ENCODE measurements around the gene CRYBB1.

The CRYBB1 gene

DNA sequence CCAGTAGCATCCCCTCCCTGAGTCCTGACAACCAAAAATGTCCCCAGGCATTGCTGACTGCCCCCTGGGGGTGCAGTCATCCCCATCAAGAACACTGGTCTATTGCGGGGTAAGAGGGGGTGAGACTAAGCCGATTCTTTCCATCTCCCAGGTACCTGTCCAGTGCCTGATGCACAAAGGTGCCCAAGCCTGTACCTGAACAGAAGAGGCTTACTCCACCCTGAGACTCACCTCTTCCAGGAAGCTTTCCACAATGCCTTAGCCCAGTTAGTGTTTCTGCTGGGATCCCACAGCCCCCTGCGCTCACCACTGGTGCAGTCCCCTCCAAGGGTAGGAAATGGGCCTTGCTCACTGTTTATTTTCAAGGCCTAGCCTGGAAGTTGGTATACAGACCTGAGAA is 50.8 kb downstream of the CRYBB1 start:
- Histone ChIP-seq H3K9ac (ENCODE audit: low read length) (no peak overlapping the region), H3K36me3 (ENCODE audit: control insufficient read depth in 1 of 2, insufficient read depth in 2 of 2, low read depth in 1 of 2, low read length in 2 of 2) (peaks cover 0 to 12% of the 10 kb centered on the region in 2 experiments), H3K27ac (ENCODE audit: low read length, poor library complexity, severe bottlenecking) (no peak overlapping the region), H4K91ac (ENCODE audit: low read length) (no peak overlapping the region), H2BK15ac (ENCODE audit: low read depth, poor library complexity, severe bottlenecking) (no peak overlapping the region), H3K23ac (ENCODE audit: low read length in 2 of 2) (no peak overlapping the region), H2BK5ac (ENCODE audit: low read depth, low read length, poor library complexity, severe bottlenecking) (no peak overlapping the region), H3K18ac (ENCODE audit: low read depth in 1 of 2, low read length in 2 of 2) (no peak overlapping the region), H2BK120ac (ENCODE audit: low read depth, low read length) (no peak overlapping the region), H3K79me1 (replicated peaks; ENCODE audit: low read length, poor library complexity, severe bottlenecking) (peaks cover 58% of the 10 kb centered on the region), H3K14ac (ENCODE audit: low read length in 2 of 2) (no peak overlapping the region), H3K4ac (ENCODE audit: low read depth in 1 of 2, low read length in 2 of 2) (no peak overlapping the region), H2AK5ac (ENCODE audit: low read length, severe bottlenecking) (no peak overlapping the region), H3K4me2 (ENCODE audit: low read length, poor library complexity, severe bottlenecking) (no peak overlapping the region), H3K9me3 (ENCODE audit: control insufficient read depth, low read length) (no peaks in the 10 kb centered on the region), H3K27me3 (ENCODE audit: control insufficient read depth in 1 of 2, insufficient read depth in 1 of 2, low read length in 2 of 2) (no peaks in the 10 kb centered on the region), H2AFZ (ENCODE audit: low read depth, low read length) (no peak overlapping the region), H2BK12ac (ENCODE audit: low read length in 2 of 2) (no peak overlapping the region), H3K4me1 (ENCODE audit: control insufficient read depth, insufficient read depth, low read depth, low read length) (peaks cover 18% of the 10 kb centered on the region), H4K8ac (ENCODE audit: low read length) (no peak overlapping the region), H3K4me3 (ENCODE audit: insufficient read depth in 1 of 2, low read depth in 1 of 2, low read length in 2 of 2) (no peak overlapping the region)
- DNase-seq: no peak
- WGBS: 97% methylated on average over 3 of the region's 3 CpGs

DNA sequence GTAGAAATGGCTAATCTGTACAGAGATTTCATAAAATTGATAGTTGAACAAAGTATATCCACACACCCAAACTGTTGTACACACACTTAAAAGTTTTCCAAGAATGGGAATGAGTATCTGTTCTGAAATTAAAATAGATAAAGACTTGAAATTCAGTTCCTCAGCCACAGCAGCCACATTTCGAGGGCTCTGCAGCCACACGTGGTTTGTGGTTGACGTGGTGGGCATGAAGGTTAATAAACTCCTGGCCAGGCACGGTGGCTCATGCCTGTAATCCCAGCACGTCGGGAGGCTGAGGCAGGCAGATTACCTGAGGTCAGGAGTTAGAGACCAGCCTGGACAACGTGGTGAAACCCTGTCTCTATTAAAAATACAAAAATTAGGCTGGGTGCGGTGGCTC is 51.9 kb downstream of the CRYBB1 start:
- Histone ChIP-seq H3K18ac (ENCODE audit: low read depth in 1 of 2, low read length in 2 of 2) (no peak overlapping the region), H2BK15ac (ENCODE audit: low read depth, poor library complexity, severe bottlenecking) (no peak overlapping the region), H3K27ac (ENCODE audit: low read length, poor library complexity, severe bottlenecking) (no peak overlapping the region), H3K14ac (ENCODE audit: low read length in 2 of 2) (no peak overlapping the region), H4K91ac (ENCODE audit: low read length) (no peak overlapping the region), H3K36me3 (ENCODE audit: control insufficient read depth in 1 of 2, insufficient read depth in 2 of 2, low read depth in 1 of 2, low read length in 2 of 2) (peaks cover 0 to 12% of the 10 kb centered on the region in 2 experiments), H2BK5ac (ENCODE audit: low read depth, low read length, poor library complexity, severe bottlenecking) (no peak overlapping the region), H2BK120ac (ENCODE audit: low read depth, low read length) (no peak overlapping the region), H3K79me1 (replicated peaks; ENCODE audit: low read length, poor library complexity, severe bottlenecking) (peaks cover 54% of the 10 kb centered on the region), H3K23ac (ENCODE audit: low read length in 2 of 2) (no peak overlapping the region), H4K8ac (ENCODE audit: low read length) (no peak overlapping the region), H3K4me3 (ENCODE audit: insufficient read depth in 1 of 2, low read depth in 1 of 2, low read length in 2 of 2) (no peak overlapping the region), H3K9me3 (ENCODE audit: control insufficient read depth, low read length) (no peaks in the 10 kb centered on the region), H2AFZ (ENCODE audit: low read depth, low read length) (no peak overlapping the region), H3K9ac (ENCODE audit: low read length) (no peak overlapping the region), H3K27me3 (ENCODE audit: control insufficient read depth in 1 of 2, insufficient read depth in 1 of 2, low read length in 2 of 2) (no peaks in the 10 kb centered on the region), H3K4me1 (ENCODE audit: control insufficient read depth, insufficient read depth, low read depth, low read length) (peaks cover 10% of the 10 kb centered on the region), H2AK5ac (ENCODE audit: low read length, severe bottlenecking) (no peak overlapping the region), H2BK12ac (ENCODE audit: low read length in 2 of 2) (no peak overlapping the region), H3K4ac (ENCODE audit: low read depth in 1 of 2, low read length in 2 of 2) (no peak overlapping the region), H3K4me2 (ENCODE audit: low read length, poor library complexity, severe bottlenecking) (no peak overlapping the region)
- DNase-seq: no peak
- 91% methylated on average over 8 of the region's 8 CpGs for WGBS

GRCh38 chr22:26565181-26565580 is 52.6 kb downstream of the CRYBB1 start:
- H3K23ac ChIP-seq (ENCODE audit: low read length in 2 of 2): no peak overlapping the region
- H3K27me3 ChIP-seq (ENCODE audit: control insufficient read depth in 1 of 2, insufficient read depth in 1 of 2, low read length in 2 of 2): no peaks in the 10 kb centered on the region
- H3K9me3 ChIP-seq (ENCODE audit: control insufficient read depth, low read length): no peaks in the 10 kb centered on the region
- peaks cover 7% of the 10 kb centered on the region for H3K4me1 ChIP-seq (ENCODE audit: control insufficient read depth, insufficient read depth, low read depth, low read length)
- peaks cover 0 to 12% of the 10 kb centered on the region in 2 experiments for H3K36me3 ChIP-seq (ENCODE audit: control insufficient read depth in 1 of 2, insufficient read depth in 2 of 2, low read depth in 1 of 2, low read length in 2 of 2)
- H3K4me2 ChIP-seq (ENCODE audit: low read length, poor library complexity, severe bottlenecking): no peak overlapping the region
- no peak overlapping the region for H4K91ac ChIP-seq (ENCODE audit: low read length)
- H2AK5ac ChIP-seq (ENCODE audit: low read length, severe bottlenecking): no peak overlapping the region
- no peak overlapping the region for H3K9ac ChIP-seq (ENCODE audit: low read length)
- H3K4ac ChIP-seq (ENCODE audit: low read depth in 1 of 2, low read length in 2 of 2): no peak overlapping the region
- H3K14ac ChIP-seq (ENCODE audit: low read length in 2 of 2): no peak overlapping the region
- H3K79me1 ChIP-seq (replicated peaks; ENCODE audit: low read length, poor library complexity, severe bottlenecking): peaks cover 48% of the 10 kb centered on the region
- H3K18ac ChIP-seq (ENCODE audit: low read depth in 1 of 2, low read length in 2 of 2): no peak overlapping the region
- H2AFZ ChIP-seq (ENCODE audit: low read depth, low read length): no peak overlapping the region
- no peak overlapping the region for H3K4me3 ChIP-seq (ENCODE audit: insufficient read depth in 1 of 2, low read depth in 1 of 2, low read length in 2 of 2)
- H2BK15ac ChIP-seq (ENCODE audit: low read depth, poor library complexity, severe bottlenecking): no peak overlapping the region
- DNase-seq: no peak
- H2BK5ac ChIP-seq (ENCODE audit: low read depth, low read length, poor library complexity, severe bottlenecking): no peak overlapping the region
- no peak overlapping the region for H2BK12ac ChIP-seq (ENCODE audit: low read length in 2 of 2)
- 96% methylated on average over 6 of the region's 6 CpGs for WGBS
- H2BK120ac ChIP-seq (ENCODE audit: low read depth, low read length): no peak overlapping the region
- no peak overlapping the region for H3K27ac ChIP-seq (ENCODE audit: low read length, poor library complexity, severe bottlenecking)
- H4K8ac ChIP-seq (ENCODE audit: low read length): no peak overlapping the region

- no peak overlapping the region for H4K91ac ChIP-seq (ENCODE audit: low read length)
- H3K18ac ChIP-seq (ENCODE audit: low read depth in 1 of 2, low read length in 2 of 2): no peak overlapping the region
- H3K9me3 ChIP-seq (ENCODE audit: control insufficient read depth, low read length): no peaks in the 10 kb centered on the region
- no peak overlapping the region for H2BK5ac ChIP-seq (ENCODE audit: low read depth, low read length, poor library complexity, severe bottlenecking)
- peaks cover 0 to 12% of the 10 kb centered on the region in 2 experiments for H3K36me3 ChIP-seq (ENCODE audit: control insufficient read depth in 1 of 2, insufficient read depth in 2 of 2, low read depth in 1 of 2, low read length in 2 of 2)
- H2BK120ac ChIP-seq (ENCODE audit: low read depth, low read length): no peak overlapping the region
- no peak overlapping the region for H3K14ac ChIP-seq (ENCODE audit: low read length in 2 of 2)
- H2BK12ac ChIP-seq (ENCODE audit: low read length in 2 of 2): no peak overlapping the region
- no peak for DNase-seq
- H3K4me2 ChIP-seq (ENCODE audit: low read length, poor library complexity, severe bottlenecking): no peak overlapping the region
- 94% methylated on average over 3 of the region's 3 CpGs for WGBS
- peaks cover 50% of the 10 kb centered on the region for H3K79me1 ChIP-seq (replicated peaks; ENCODE audit: low read length, poor library complexity, severe bottlenecking)
- no peak overlapping the region for H3K4ac ChIP-seq (ENCODE audit: low read depth in 1 of 2, low read length in 2 of 2)
- no peak overlapping the region for H3K4me3 ChIP-seq (ENCODE audit: insufficient read depth in 1 of 2, low read depth in 1 of 2, low read length in 2 of 2)
- H3K4me1 ChIP-seq (ENCODE audit: control insufficient read depth, insufficient read depth, low read depth, low read length): peaks cover 5% of the 10 kb centered on the region
- no peak overlapping the region for H3K27ac ChIP-seq (ENCODE audit: low read length, poor library complexity, severe bottlenecking)
- no peak overlapping the region for H2AFZ ChIP-seq (ENCODE audit: low read depth, low read length)
- H3K23ac ChIP-seq (ENCODE audit: low read length in 2 of 2): no peak overlapping the region
- no peak overlapping the region for H4K8ac ChIP-seq (ENCODE audit: low read length)
- no peaks in the 10 kb centered on the region for H3K27me3 ChIP-seq (ENCODE audit: control insufficient read depth in 1 of 2, insufficient read depth in 1 of 2, low read length in 2 of 2)
- no peak overlapping the region for H2AK5ac ChIP-seq (ENCODE audit: low read length, severe bottlenecking)
- H3K9ac ChIP-seq (ENCODE audit: low read length): no peak overlapping the region
- no peak overlapping the region for H2BK15ac ChIP-seq (ENCODE audit: low read depth, poor library complexity, severe bottlenecking)
These were observed 53.2 kb downstream of the CRYBB1 start for GRCh38 chr22:26564672-26565071.

All from mesenchymal stem cell (in vitro differentiated cells and primary cell).